Measurements from ENCODE around the gene DLST. TPM values are rescaled to one million over a fixed set of nuclear protein-coding genes. Genes with fewer than 3 reads are reported as not detected.

Gene DLST
- total RNA-seq, 1 donor from 2014 or later: 48.2 TPM

DNA sequence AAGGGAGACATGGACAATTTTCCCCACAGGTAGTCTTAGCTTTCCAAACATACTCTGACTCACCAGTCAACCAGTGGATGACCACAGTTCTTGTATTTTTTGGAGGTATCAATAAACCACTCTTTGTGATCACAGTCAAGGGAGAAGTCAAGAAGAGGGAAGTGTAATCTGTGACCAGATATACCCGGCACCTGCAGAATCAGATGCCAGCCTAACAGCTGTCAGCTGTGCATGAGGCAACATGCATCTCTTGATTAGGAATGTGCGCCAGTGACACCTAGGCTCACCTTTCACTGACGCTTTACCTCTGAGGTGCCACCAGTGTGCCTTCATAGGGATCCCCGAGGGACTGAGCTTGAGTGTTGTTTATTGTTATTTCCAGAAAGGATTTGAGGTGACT, 25.8 kb upstream of the DLST start:
- no peaks in the 10 kb centered on the region for H3K36me3 ChIP-seq (ENCODE audit: control insufficient read depth, insufficient read depth, low read length)
- no peak overlapping the region for H3K4me3 ChIP-seq (ENCODE audit: low read depth, low read length)
- H3K27me3 ChIP-seq (ENCODE audit: control insufficient read depth, insufficient read depth, low read length): peaks cover 2% of the 10 kb centered on the region
- TF ChIP-seq, protein P1, sequence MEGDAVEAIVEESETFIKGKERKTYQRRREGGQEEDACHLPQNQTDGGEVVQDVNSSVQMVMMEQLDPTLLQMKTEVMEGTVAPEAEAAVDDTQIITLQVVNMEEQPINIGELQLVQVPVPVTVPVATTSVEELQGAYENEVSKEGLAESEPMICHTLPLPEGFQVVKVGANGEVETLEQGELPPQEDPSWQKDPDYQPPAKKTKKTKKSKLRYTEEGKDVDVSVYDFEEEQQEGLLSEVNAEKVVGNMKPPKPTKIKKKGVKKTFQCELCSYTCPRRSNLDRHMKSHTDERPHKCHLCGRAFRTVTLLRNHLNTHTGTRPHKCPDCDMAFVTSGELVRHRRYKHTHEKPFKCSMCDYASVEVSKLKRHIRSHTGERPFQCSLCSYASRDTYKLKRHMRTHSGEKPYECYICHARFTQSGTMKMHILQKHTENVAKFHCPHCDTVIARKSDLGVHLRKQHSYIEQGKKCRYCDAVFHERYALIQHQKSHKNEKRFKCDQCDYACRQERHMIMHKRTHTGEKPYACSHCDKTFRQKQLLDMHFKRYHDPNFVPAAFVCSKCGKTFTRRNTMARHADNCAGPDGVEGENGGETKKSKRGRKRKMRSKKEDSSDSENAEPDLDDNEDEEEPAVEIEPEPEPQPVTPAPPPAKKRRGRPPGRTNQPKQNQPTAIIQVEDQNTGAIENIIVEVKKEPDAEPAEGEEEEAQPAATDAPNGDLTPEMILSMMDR (IDR thresholded peaks at IDR 0.05; ENCODE audit: insufficient read depth, low read length, severe bottlenecking): no peak
- FAIRE-seq: no peak
- DNase-seq (ENCODE audit: low read depth): no peak

DNA sequence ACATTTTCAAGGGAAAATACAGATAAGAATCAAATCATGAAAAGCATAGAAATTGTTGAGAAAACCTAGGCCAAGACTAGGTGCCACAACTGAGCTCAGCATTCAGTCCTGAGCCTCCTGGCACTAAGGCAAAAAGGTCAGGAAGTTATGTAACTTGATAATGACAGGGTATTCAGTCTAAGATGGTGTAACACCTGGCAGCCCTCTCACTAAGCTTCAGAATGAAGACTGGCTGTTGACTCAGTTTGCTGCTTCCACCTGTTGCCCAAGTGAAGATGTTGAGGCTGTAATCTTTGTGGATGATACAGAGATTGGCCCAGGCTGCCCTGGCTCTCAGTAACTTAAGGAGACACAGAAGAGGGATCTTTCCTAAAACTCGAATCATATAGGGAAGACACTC, 25.4 kb upstream of the DLST start:
- Histone ChIP-seq H3K27me3 (ENCODE audit: control insufficient read depth, insufficient read depth, low read length) (peaks cover 2% of the 10 kb centered on the region), H3K4me3 (ENCODE audit: low read depth, low read length) (no peak overlapping the region), H3K36me3 (ENCODE audit: control insufficient read depth, insufficient read depth, low read length) (no peaks in the 10 kb centered on the region)
- DNase-seq (ENCODE audit: low read depth) (peak; percentile 28), FAIRE-seq (no peak)
- TF ChIP-seq, protein P1 (IDR thresholded peaks at IDR 0.05; ENCODE audit: insufficient read depth, low read length, severe bottlenecking): no peak

DNA sequence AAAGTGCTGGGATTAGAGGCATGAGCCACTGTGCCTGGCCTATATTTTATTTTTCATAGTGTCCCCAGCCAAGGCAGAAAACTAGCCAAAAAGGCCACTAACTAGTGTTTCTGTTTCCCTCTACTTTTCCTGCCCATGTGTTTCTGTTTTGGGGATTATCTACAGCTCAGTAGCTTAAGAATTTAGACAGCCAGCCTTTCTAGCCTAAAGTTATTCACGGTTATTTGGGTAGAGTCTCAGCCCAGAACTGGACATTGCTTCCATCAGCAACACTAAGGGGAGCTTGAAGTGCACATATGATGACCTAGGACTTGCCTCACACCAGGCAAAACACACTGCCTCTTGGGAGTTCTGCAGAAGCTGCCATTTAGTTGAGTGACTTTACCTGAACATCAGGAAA, 23.7 kb upstream of the DLST start:
- TF ChIP-seq, protein P1 (IDR thresholded peaks at IDR 0.05; ENCODE audit: insufficient read depth, low read length, severe bottlenecking): no peak
- Histone ChIP-seq H3K36me3 (ENCODE audit: control insufficient read depth, insufficient read depth, low read length) (no peaks in the 10 kb centered on the region), H3K4me3 (ENCODE audit: low read depth, low read length) (no peak overlapping the region), H3K27me3 (ENCODE audit: control insufficient read depth, insufficient read depth, low read length) (peaks cover 2% of the 10 kb centered on the region)
- FAIRE-seq: no peak
- no peak for DNase-seq (ENCODE audit: low read depth)

DNA sequence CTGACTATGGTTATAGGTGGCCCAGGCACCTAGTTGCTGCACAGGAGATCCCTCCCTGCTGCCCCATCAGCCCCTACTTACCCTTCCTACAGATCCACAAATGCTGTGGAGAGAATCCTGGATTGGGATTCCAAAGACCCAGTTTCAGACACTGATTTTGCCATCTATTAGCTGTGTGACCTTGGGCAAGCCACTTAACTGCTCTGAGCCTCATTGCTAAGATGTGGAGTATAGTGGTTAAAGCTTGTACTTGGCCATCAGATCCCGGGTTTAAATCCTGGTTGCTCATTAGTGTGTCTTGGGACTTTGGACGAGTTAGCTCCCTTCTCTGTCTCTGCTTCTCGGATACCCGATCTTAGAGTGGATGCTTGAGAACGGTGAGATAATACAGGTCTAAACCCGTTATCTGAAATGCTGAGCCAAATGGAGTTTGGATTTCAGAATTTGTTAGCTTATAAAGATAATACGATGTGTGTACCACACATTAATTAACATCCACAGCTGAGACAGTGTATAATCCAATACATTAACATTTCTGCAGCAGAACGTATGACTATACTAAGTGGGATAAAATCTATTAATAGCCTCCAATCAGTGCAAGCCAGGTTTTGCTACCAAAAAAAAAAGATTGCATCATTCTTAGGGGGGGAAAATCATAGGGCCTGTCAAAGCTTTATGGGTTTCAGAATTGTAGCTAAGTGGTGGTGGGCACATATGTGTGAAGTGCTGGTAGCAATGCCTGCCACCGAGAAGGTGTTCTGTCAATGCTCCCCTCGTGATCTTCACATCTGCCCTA, 21.8 kb upstream of the DLST start:
- peaks cover 2% of the 10 kb centered on the region for H3K27me3 ChIP-seq (ENCODE audit: control insufficient read depth, insufficient read depth, low read length)
- no peaks in the 10 kb centered on the region for H3K36me3 ChIP-seq (ENCODE audit: control insufficient read depth, insufficient read depth, low read length)
- no peak for FAIRE-seq

DNA sequence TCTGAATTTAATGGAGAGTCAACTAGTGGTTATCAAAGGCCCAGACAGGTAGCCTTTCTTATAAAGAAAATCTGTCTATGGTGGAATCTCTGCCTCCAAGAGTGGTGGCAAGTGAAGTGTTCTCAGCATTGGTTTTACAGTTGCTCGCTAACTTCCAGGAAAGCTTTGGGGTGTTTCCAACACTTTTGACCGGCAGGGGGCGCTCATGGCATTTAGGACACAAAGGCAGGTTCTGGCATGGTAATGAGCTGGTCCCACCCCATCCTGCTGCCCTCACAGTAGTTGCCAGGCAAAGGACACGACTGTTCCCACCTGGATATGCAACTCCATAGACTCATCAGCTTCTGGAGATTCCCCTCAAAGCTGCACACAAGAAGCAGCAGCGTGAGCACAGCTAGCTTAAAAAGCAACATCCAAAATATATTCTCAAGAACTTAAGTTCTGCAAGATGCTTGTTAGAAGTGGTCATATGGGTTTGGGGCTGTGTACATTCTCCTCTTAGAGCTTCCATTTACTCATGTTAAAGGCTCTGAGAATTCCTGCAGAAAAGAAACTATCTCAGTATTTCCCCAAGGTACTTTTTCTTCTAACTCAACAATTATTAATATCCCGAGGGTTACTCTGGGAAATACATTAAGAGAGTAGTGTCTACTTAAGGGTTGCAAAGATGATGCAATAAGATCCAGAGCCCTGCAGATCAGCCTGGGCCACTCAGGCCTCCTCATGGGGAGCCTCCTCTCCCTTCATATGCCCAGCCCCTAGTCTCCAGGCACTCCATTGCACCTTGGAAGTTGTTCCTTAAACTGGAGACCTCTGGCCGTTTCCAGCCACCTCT, 20.6 kb upstream of the DLST start:
- H3K4me3 ChIP-seq (ENCODE audit: low read depth, low read length): no peak overlapping the region

More for the DNA sequence above, 21.8 kb upstream of the DLST start:
- H3K4me3 ChIP-seq (ENCODE audit: low read depth, low read length): no peak overlapping the region
- TF ChIP-seq, protein P1 (IDR thresholded peaks at IDR 0.05; ENCODE audit: insufficient read depth, low read length, severe bottlenecking): no peak
- no peak for DNase-seq (ENCODE audit: low read depth)

More for the DNA sequence above, 20.6 kb upstream of the DLST start:
- TF ChIP-seq, protein P1 (IDR thresholded peaks at IDR 0.05; ENCODE audit: insufficient read depth, low read length, severe bottlenecking): peak; percentile 85
- FAIRE-seq: no peak
- peak; percentile 73 for DNase-seq (ENCODE audit: low read depth)
- H3K27me3 ChIP-seq (ENCODE audit: control insufficient read depth, insufficient read depth, low read length): peaks cover 2% of the 10 kb centered on the region
- H3K36me3 ChIP-seq (ENCODE audit: control insufficient read depth, insufficient read depth, low read length): no peaks in the 10 kb centered on the region
